Hepatic stellate cell (primary cell): ENCODE measurements around the gene SRP68.

ENCODE experiments used
- DNase-seq: peaks from one replicate; pipeline ENCODE4 v3.0.0; 2011; ENCODE audit warnings: low spot score

SRP68 gene

DNA sequence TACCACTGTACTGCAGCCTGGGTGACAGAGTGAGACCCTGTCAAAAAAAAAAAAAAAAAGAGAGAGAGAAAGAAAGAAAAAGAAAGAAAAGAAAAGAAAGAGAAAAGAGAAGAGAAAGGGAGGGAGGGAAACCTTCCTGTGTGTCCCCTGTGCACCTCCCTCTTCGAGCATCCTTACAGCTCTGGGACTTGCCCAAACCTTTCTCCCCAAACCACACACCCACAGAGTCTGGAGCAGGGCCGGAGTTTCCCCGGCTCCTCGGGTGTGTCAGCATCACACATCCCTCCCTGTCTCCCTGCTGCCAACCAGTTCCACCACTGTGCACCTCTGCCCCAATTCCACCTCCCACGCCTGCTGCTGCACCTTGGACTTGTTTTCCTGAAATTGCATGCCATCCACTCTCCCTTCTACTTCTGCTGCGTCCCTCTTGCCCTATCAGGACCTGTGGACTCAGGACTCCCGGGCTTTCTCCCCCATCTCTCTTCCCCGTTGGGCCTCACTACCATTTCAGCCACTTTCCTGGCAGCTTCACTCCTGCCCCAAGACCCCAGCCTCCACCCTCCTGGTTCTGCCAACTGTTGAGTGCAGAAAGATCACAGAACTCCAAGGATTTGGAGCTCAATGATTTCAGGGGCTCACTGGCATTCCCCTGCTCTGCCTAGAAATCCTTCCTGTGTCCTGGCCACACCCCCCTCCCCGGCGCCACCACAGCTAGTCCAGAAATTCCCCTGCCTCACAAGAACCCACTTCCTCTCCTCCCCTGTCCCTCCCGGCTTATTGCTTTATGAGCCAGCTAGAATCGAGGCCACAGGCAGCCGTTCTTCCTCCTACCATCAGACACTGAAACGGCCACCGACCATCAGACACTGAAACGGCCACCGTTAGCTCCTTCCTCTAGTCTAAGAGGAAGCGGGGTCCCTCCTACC lies 75.4 kb downstream of the SRP68 start:
- DNase-seq: no peak

DNA sequence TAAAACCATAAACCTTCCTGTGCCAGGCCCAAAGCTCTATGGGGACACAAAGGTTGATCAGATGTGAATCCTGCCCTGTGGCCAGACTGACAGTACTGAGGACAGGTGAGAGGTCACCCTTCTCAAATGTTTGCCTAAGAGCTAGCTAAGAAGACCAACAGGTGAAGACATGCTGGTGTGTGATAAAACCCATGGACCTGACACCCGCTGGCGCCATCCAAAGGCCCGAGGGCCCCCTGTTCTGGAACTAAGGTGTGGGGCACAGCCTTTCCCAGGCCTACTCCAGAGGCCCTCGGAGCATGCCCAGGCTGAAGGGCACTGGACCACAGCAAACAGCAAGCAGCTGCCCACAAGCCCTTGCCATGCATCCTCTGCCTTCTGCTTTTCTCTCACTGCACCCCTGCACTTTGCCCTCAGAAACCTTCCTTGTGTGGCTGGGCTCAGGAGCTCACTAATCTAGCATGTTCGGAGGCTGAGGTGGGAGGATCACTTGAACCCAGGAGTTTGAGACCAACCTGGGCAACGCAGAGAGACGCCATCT lies 76.9 kb downstream of the SRP68 start:
- no peak for DNase-seq

DNA sequence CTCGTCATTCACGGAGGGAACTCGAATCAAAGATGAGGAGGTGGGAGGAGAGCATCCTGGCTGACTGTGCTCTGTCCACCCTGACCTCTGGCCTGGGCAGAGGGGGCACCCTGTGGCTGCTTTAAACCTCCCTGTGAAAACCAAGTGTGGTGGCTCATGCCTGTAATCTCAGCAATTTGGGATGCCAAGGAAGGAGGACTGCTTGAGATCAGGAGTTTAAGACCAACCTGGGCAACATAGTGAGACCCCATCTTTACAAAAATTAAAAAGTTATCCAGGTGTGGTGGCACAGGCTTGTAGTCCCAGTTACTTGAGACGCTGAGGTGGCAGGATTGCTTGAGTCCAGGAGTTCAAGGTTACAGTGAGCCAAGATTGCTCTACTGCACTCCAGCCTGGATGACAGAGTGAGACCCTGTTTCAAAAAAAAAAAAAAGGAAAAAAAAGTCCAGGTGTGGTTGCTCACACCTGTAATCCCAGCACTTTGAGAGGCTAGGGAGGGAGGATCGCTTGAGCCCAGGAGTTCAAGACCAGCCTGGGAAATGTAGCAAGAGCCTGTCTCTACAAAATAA lies 77.4 kb downstream of the SRP68 start:
- no peak for DNase-seq

DNA sequence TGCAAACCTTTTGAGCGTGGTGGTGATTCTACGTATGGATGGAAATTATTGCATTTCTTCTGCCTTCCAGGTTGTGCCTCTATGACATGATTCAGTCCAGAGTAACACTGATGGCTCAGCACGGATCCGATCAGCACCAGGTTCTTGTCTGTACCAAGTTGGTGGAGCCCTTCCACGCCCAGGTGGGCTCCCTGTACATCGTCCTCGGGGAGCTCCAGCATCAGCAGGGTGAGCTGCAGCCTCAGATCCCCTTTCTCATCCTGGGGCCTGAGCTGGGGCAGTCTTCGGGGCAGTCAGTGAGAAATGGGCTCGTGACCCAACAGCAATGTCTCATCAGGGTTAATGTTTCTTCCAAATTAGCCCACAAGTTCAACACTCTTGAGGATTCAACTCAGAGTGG lies 80.9 kb downstream of the SRP68 start:
- DNase-seq: no peak
